HG03457 (cell line): Measurements from ENCODE around the gene TFDP1.
"Not testable (repeated sequence)": the region's sequence is repeated elsewhere in the genome, so short reads cannot be mapped to it uniquely, and the experiment has no call there.

Source experiments
- ATAC-seq: cut with Tn5 transposase; IDR thresholded peaks from one replicate; pipeline ENCODE4 v1.9.1; 2021; ENCODE audit warnings: moderate number of reproducible peaks; ENCODE audit not compliant: unreplicated experiment

TFDP1 gene

DNA sequence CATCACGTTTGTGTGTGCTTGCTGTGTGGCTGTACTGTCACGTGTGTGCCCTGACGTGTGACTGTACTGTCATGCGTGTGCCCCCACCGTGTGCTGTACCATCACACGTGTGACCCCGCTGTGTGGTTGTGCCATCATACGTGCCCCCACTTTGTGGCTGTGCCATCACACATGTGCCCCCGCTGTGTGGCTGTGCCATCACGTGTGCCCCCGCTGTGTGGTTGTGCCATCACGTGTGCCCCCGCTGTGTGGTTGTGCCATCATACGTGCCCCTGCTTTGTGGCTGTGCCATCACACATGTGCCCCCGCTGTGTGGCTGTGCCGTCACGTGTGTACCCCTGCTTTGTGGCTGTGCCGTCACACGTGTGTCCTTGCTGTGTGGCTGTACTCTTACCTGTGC, 25.7 kb downstream of the TFDP1 start:
- ATAC-seq, result no peak

DNA sequence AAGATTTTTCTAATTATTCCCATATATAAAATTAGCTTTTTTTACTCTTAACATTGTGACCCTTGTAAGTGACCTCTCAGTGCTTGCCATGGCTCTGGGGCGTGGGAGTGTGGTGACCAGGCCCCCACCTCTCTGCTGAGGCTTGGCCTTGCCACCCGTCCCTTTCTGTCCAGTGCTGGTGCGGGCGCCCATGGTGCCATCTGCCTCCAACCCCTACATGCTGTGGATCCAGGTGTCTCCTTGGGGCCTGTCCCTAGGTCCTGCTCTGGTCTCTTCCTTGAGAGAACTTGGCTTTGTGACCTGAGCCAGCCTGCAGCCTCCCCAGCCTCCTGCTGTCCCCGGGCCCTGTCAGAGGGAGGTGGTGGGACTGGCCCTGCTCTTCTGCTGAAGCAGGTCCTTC, 27.4 kb downstream of the TFDP1 start:
- no peak for ATAC-seq

DNA sequence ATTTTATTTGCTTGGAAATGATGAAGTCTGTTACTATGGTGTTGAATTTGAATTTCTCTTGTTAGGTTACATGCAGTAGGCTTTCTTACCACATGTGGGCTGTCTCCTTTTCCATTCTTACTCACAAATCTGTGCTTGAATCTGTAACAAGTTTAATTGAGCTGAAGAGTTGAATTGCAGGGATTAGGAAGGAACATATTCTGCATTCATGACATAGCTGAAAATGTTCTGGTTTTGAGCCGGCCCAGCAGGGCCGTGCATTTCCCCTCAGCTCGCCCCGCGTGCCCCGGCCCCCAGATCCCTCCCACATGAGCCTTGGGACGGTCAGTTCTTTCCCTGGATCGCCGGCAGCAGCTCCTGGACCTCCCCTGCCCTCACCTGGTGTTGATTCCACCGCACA, 28.1 kb downstream of the TFDP1 start:
- no peak for ATAC-seq

DNA sequence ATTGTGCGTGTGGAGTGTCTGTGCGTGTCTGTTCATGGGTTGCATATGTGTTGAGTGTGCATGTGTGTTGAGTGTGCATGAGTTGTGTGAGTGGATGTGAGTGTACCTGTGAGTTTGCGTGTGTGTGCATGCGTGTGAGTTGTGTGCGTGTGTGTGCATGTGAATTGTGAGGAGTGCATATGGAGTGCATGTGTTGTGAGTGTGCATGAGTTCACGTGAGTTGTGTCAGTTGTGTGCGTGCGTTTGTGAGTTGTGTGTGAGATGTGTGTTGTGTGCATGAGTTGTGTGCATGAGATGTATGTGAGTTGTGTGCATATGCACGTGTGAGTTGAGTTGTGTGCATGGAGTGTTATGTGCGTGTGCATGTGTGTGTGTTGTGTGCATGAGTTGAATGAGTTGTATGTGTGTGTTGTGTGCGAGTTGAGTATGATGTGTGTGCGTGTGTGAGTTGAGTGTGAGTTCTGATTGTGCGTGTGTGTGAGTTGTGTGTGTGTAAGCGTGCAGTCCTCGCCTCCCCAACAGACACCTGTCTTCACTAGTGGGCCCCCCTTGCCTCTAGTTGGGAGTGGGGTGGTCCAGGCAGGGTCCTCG, 29.3 kb downstream of the TFDP1 start:
- no peak for ATAC-seq

DNA sequence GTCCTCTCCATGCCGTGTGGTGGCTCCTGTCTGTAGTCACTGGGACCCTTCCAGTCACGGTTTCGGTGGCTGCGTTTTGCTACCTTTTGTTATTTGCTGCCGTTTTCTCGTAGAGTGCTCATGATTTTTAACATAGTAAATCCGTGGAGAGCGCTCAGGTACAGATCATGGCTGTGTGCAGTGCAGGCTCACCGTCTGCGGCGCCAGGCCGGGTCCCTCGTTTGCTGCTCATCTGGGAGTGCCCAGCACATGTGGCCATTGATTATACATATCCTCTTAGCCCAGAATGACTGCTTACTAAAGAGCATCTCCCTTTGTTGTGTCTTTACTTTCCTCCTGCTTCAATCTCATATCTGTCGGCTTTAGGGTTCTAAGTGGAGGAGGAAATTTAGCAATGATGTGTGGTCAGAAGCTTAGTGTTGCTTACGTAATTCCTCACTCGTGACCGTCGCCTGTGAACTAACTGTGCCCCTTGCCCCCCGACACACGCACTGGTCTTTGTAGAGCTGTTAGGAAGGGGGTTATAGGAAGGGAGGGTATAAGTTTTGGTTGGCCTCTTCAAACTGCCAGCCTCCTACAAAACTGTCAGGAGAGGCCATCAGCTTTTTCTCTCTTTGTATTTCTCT, 31.8 kb downstream of the TFDP1 start:
- no peak for ATAC-seq

DNA sequence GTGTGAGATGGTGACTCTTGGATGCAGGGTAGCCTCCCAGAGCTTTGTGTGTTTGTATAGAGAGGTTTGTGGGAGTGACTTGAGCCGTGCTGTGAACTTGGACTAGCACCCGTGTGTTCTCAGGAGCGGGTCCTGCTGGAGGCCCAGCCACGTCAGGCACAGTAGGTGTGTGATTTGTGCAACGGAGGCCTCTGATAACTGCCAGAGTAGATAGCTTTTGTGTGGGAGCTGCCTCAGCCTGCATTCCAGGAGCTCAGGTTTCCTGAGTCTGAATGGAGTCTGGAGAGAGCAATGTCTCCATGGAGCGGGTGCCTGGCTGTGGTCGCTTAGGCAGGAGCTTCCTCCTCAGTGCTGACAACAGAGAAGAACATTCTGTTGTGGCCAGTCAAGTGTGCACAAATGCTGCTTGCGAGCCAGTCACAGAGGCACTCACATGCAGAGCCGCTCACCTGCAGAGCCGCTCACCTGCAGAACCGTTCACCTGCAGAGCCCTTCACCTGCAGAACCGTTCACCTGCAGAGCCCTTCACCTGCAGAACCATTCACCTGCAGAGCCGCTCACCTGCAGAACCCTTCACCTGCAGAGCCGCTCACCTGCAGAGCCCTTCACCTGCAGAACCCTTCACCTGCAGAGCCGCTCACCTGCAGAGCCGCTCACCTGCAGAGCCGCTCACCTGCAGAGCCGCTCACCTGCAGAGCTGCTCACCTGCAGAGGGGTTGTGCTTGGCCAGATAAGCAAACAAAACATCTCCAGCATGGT, 32.6 kb downstream of the TFDP1 start:
- ATAC-seq, result no peak

DNA sequence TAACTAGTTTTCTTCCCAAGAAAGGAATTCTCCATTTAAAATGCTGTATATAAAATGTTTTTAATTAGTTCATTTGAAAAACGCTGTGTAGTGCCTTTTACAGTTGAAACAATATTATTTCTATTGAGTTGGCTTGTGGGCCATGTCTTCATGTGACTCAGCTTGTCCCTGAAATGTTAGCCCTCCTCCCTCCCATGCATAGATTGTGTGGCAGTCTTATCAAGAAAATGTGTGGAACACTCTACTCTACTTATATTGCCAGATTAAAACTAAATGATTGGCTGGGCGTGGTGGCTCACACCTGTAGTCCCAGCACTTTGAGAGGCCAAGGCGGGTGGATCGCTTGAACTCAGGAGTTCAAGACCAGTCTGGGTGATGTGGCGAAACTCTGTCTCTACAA, 33.4 kb downstream of the TFDP1 start:
- no peak for ATAC-seq

DNA sequence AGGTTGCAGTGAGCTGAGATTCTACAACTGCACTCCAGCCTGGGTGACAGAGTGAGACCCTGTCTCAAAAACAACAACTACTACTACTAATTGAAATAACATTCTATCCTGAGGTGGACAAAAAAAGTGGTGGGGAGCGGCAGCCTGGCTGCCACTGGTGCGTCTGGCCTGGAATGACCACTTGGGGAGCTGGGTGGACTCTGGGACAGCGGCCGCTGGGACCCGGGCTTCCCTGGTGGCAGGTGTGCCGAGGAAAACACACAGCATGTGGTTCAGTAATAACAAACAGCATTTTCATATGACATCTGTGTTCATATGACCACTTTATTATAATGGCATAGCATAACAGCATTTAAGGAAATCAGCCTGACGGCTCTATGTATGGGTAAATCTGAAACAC, 33.9 kb downstream of the TFDP1 start:
- ATAC-seq, result no peak

DNA sequence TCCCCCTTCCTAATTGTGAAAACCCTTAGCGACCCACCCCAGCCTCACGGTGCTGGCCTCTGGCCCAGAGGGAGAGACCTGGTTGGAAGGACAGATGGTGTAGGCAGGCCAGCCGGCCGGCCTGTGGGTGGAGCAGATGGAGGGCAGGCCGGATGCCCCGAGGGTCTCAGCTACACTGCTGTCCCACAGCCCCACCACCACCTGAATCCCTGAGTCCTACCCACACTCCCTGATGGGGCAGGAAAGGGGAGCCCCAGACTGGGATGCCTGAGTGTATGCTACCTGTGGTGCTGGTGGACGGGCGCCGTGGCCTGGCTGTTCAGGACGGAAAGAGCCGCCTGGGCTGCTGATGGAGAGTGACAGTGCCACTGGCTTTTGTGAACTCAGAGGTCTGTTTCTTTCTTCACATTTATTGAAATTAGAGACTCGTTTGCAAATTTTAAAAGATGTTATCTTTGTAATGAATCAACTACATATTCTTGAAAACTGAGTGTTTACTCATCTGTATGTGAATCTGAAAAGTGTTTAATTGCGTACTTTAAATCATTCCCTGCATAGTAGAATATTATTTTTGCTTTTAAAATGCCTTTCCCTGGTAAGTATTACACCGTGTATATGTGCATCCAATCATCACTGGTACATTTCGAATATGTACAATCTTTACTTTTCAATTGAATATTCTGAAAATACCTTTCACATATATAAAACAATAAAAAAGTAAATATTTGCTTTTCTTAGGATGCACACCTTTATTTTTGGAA, 35.7 kb downstream of the TFDP1 start:
- no peak for ATAC-seq

DNA sequence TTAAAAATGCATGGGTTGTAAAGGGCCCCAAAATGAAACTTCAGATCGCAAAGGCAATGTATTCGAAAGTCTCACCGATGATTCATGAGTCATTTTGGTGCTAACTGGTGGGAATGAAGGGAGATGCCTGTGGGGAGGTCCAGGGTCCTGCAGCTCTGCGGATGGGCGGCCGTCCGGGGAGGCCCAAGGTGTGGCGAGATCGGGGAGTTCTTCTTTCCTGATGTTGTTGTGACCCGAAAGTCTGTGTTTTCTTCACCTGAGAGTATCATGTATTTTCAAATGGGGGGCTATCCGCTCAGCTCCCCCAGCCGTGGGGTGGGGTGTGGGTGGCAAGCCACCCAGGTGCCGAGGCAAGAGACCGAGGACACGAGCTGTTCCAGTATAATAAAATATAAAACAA, 36.5 kb downstream of the TFDP1 start:
- no peak for ATAC-seq

DNA sequence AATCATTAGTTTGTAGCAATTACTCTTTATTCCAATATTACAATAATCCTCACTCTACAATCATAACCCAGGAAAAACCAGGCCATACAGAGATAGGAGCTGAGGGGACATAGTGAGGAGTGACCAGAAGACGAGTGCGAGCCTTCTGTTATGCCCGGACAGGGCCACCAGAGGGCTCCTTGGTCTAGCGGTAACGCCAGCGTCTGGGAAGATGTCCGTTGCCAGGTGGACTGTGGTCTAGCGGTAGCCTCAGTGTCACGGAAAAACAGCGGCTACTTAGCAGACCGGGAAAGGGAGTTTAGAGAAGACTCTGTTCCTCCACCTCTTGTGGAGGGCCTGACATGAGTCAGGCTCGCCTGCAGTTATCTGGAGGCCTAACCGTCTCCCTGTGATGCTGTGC, 36.9 kb downstream of the TFDP1 start:
- ATAC-seq, result not testable (repeated sequence)

DNA sequence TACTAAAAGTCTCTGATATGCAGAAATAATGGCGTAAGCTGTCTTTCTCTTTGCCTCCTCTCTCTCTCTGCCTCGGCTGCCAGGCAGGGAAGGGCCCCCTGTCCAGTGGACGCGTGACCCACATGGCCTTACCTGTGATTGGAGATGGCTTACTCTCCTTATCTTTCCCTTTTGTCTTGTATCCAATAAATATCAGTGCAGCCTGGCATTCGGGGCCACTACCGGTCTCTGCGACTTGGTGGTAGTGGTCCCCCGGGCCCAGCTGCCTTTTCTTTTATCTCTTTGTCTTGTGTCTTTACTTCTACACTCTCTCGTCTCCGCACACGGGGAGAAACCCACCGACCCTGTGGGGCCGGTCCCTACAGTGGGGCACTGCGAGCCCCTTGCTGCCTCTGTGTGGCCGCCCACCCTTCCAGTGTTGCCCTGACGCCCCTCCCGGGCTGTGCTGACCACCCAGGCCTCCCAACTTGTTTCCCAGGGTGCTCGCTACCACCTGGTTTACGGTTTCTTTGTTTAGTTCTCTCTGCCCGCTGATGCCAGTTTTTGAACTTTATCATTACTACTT, 37.5 kb downstream of the TFDP1 start:
- ATAC-seq, result not testable (repeated sequence)

DNA sequence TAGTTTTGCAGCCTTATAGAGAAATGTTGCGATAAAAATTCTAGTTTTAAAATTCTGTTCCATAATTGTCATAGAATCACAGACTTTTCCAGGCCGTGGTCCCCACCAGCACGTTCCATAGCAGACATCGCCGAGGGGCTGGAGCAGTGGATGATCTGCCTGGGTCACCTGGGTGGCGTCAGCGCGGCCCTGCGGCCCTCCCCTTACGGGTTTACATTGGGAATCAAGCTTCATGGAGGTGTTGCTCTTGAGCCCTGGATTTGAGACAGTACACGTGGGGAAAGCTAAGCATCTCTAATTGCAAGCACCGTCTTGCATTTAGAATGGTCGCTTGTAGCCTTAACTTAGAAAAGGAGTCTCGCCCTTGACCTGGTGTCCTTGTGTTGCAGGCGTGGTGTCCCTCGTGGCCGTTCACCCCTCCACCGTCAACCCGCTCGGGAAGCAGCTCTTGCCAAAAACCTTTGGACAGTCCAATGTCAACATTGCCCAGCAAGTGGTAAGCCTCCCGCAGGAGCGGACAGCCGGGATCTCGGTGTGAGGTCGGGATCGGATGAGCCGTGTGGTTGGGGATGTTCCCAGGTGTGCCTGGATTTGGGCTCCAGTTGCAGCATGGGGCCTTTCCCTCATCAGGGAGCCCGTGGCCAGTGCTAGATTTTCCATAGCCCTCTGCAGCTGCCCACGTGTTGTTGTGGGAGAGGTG, 38.4 kb downstream of the TFDP1 start:
- ATAC-seq, result no peak

DNA sequence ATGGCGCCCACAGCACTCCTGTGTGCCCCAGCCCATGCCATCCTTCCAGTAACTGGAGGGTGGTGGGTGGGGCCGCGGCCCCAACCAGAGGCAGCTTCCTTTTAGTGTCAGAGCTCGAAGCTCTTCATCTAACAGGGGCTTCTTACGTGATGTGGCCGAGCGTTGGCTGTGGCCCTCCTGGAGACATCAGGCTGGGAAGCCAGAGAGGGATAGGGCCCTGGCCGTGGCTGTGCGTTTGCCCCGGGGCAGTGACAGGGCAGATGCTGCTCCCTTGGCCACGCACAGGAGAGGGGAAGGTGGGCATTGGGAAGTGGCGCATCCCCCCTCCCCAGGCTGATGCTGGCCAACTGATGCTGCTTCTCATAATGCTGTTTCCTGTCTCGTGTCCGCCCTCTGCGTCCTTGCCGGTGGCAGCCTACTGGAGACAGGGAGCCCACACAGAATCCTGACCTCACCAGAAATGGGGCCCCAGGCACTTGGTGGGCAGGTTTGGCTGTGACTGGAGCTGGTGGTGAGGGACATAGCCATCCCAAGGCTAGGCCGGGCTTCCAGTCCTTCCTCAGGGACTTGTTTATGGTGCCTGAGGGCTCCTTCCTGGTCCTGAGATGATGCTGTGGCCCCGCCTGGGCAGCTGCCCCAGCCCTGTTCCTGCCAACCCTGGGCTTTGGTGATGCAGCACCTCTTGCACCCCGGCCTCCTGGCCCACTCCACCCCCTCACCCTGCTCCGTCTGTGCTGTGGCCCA, 39.1 kb downstream of the TFDP1 start:
- no peak for ATAC-seq

DNA sequence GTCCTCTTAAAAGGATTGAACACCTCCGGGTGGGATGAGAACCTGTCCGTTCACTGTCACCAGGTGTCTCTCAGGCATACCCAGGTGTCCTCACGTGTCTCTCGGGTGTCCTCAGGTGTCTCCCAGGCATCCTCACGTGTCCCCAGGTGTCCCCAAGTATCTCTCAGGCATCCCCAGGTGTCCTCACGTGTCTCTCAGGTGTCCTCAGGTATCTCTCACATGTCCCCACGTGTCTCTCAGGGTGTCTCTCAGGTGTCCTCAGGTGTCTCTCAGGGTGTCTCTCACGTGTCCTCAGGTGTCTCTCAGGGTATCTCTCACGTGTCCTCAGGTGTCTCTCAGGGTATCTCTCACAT, 39.7 kb downstream of the TFDP1 start:
- no peak for ATAC-seq

DNA sequence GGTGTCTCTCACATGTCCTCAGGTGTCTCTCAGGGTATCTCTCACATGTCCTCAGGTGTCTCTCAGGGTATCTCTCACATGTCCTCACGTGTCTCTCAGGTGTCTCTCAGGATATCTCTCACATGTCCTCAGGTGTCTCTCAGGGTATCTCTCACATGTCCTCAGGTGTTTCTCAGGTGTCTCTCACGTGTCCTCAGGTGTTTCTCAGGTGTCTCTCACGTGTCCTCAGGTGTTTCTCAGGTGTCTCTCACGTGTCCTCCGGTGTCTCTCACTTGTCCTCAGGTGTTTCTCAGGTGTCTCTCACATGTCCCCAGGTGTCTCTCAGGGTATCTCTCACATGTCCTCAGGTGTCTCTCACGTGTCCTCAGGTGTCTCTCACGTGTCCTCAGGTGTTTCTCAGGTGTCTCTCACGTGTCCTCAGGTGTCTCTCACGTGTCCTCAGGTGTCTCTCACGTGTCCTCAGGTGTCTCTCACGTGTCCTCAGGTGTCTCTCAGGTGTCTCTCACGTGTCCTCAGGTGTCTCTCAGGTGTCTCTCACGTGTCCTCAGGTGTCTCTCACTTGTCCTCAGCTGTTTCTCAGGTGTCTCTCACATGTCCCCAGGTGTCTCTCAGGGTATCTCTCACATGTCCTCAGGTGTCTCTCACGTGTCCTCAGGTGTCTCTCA, 40.2 kb downstream of the TFDP1 start:
- ATAC-seq, result not testable (repeated sequence)

DNA sequence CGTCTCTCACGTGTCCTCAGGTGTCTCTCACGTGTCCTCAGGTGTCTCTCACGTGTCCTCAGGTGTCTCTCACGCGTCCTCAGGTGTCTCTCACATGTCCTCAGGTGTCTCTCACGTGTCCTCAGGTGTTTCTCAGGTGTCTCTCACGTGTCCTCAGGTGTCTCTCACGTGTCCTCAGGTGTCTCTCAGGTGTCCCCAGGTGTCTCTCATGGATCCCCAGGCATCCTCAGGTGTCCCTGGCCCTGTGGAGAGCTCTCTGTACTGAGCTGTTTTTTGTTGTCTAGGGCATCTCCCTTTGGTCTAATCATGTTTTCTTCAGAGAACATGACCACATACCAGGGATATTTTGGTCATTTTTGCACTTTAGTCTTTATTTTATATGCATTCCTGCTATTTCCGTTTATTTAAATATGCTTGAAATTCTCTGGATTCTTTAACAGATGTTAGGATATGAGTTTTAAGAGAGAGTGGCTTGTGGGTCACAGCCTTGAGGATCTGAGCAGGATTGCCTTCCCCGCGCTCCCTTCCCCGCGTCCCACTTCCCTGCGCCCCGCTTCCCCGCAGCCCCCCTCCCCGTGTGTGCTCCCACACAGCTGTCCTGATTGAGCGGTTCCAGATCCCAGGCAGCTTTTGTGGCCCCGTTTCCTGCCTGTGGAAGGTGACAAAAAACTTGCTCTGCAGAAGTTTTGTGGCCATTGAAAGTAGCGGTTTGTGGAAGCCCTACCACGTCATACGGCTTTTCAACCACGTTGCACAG, 41.6 kb downstream of the TFDP1 start:
- no peak for ATAC-seq

DNA sequence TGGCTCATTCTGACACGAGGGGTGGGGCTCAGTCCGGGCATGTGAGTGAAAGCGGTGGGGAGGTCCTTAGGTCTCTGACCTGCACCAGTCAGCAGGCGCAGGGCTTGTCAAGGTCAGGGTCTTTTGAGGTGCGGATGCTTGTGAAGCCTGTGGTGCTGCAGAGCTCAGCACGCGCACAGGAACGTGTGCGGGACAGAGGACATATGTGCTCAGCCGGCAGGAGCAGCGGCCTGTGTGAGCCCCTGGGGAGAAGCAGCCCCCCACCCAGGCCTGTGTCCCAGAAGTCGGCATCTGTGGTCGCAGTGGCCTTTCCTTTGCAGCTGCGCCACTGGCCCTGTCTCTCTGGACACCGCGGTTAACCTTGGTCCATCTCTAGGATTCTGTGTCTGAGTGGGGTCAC, 42.6 kb downstream of the TFDP1 start:
- no peak for ATAC-seq
